KOPT-K1 (cell line): ENCODE results near the gene DDX11.
"Not testable (repeated sequence)": the region's sequence is repeated elsewhere in the genome, so short reads cannot be mapped to it uniquely, and the experiment has no call there.

Experiments
- H3K27ac ChIP-seq: fragments of 200-600 bp; sonication (generic); 2 replicates; pipeline ENCODE4 v1.5.1; 2016; ENCODE audit warnings: antibody characterized with exemption, mild to moderate bottlenecking, low read depth, low read length; ENCODE audit not compliant: poor library complexity, severe bottlenecking
- H3K36me3 ChIP-seq: fragments of 200-600 bp; sonication (generic); 2 replicates; pipeline ENCODE4 v1.5.1; 2017; ENCODE audit warnings: antibody characterized with exemption, mild to moderate bottlenecking, low read length, moderate library complexity; ENCODE audit not compliant: insufficient read depth
- H3K9me3 ChIP-seq: fragments of 200-600 bp; sonication (generic); 2 replicates; pipeline ENCODE4 v1.5.1; 2017; ENCODE audit warnings: antibody characterized with exemption, low read length, mild to moderate bottlenecking; ENCODE audit not compliant: insufficient read depth, poor library complexity, severe bottlenecking

The DDX11 gene

DNA sequence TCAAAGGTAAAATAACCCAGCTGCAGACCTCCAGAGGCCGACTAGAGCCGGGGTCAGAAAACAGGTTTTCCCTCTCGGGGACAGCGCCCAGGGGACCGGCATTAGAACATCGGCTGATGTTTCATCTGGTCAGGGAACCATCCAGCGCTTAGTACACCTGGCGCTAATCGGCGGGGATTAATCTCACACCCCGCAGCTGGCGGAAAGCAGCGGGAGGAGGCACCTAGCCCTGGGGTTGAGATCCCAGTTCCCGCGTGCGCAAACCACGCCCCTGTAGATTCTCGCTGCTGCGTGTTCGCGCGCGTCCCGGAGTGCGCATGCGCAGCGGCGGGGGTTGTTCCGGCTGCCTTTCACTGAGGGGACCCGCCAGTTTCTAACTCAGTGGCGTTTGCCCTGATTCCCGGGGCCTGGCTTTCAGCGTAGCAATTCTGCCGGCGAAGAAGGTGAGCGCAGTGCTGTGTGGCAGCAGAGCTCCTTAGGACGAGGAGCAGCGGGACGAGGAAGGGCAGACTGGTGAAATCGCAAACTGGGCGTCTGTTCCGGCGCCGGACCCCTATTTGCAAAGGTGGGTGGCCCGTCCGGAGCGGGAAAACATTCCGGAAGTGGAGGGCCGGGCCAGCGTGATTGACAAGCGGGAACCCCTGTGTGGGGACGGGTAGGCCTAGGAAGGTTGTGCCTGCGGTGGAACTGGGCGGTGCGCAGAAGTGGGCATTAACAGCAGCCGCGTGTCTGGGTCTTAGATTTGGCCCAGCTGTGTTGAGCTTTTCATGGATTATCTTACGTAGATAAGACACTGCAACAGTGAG is at the start of gene DDX11:
TSS of gene DDX11 (plus strand) at position 334 of the 806 bp plus-strand sequence. CDS start 4,534 bp downstream, outside the sequence.
- peaks cover 16% of the 10 kb centered on the region for H3K36me3 ChIP-seq
- not testable (repeated sequence) for H3K9me3 ChIP-seq
- H3K27ac ChIP-seq, result peak within 1 kb of the TSS; percentile 90

DNA sequence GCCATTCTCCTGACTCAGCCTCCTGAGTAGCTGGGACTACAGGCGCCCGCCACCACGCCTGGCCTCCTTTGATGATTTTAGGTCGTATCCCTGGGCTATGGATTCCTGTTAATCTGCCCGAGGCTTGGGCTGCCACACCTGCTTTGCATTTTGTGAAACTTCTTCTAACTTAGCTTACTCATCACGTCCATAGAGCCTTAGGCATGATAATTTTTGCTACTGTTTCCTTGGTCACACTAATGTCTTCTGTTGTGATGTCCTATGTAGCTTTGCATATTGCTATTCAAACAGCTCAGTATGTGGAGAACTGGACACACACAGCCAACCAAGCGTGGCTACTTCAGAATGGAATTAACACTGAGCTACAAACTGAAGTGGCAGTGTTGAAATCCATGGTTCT is 47.5 kb upstream of the DDX11 start:
- Histone ChIP-seq H3K9me3 (no peaks in the 10 kb centered on the region), H3K36me3 (no peaks in the 10 kb centered on the region), H3K27ac (no peak overlapping the region)

DNA sequence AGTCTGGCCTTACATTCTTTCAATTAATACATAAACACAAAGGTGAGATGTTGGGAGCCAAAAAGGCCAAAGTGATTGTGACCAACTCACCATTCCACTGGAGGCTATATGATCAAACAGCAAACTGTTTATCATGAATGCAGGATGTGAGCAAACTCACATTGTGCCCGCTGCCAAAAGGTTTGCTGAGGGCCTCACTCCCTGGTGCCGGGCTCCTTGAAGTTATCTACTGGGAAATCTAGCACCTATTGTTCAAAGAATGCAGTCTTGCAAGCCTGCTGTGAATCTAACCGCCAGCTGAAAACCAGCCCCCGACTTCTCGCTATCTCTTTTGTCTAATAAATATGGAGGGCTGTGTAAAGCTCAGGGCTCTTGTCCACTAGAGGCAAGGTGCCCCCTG is 46.7 kb upstream of the DDX11 start:
- H3K9me3 ChIP-seq, H3K36me3 ChIP-seq, H3K27ac ChIP-seq: not testable (repeated sequence)

DNA sequence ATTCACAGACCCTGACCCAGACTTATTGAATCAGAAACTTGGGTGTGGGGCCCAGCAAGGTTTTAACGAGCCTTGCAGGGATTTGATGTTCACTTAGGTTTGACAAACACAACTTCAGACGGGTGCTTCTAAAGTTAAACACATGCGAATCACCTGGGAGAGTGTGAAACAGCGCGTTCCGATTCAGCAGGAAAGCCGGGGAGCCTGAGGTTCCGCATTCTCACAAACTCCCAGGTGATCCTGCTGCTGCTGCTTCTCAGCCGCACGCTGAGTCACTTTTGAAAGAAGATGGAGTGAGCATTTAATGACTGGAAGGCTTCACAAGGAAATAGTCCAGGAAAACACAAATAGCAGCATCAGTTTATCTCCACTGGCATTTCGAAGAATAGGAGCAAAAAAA is 44.2 kb upstream of the DDX11 start:
- Histone ChIP-seq H3K36me3 (no peaks in the 10 kb centered on the region), H3K9me3 (no peaks in the 10 kb centered on the region), H3K27ac (no peak overlapping the region)

DNA sequence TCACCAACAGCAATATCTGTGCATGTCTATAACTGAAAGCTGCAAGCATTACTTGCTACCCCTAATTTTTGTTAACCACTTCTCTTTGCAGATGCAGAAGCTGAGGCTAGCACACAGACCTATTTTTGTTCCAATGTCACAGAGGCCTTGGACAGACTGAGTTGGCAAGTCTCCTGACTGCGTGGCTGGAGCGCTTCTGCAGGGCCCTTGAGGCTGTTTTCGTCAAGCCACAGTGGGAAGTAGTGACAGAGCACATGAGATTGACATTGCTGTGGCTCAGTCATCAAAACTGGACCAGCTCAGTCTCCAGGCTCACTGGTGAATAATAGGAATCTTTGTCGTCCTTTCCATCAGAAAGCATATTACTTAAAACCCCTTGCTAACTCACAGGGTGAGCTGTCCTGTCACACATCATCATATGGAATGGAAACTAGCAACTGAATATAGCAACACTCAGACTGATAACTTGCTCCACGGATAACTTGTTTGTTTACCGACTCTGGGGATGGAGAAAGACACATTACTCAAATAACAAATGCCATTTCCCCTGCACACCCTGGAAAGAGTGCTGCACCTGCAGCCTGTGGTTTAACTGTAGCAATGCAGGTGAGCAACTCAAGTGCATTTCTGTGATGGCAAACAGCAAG is 43.6 kb upstream of the DDX11 start:
- H3K27ac ChIP-seq, result no peak overlapping the region

DNA sequence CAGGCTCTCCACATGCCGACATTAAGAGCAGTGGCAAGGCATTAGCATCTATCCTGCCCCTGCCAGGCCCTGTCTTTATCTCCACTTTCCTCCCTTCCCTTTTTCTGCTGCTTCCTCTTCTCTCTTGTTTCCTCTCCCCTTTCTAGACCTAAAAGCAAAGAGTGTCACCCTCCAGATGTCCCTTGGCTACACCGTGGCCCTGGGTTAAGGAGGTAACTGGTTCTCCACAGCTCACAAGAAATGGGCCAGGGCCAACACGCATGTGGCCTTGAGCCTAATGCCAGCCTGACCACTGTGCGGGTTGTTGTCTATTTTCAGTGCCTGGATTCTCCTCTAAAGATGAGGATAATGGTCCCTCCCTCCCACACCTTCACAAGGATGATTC is 41.7 kb upstream of the DDX11 start:
- Histone ChIP-seq H3K27ac (no peak overlapping the region), H3K36me3 (no peaks in the 10 kb centered on the region), H3K9me3 (no peaks in the 10 kb centered on the region)

More for the DNA sequence above, 43.6 kb upstream of the DDX11 start:
- Histone ChIP-seq H3K36me3 (no peaks in the 10 kb centered on the region), H3K9me3 (no peaks in the 10 kb centered on the region)

DNA sequence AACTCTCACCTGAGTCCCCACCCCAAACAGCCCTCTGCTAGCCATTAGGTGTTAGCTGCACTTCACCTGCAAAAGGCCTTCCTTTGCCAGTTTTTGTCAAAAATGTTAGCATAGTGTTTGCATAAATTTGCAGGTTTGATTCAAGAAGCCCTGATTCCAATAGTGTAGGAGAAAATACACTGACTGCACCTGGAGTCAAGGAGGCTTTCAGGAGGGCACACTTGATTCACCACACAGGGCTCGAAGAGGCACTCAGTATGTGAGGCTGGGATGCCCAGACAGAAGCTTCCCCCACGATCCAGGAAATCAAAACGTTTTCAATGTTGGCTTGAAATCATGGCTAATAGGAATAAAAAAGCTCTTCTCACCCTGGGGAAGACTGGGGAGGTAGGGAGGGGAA is 40.5 kb upstream of the DDX11 start:
- no peaks in the 10 kb centered on the region for H3K36me3 ChIP-seq
- no peak overlapping the region for H3K27ac ChIP-seq
- no peaks in the 10 kb centered on the region for H3K9me3 ChIP-seq

DNA sequence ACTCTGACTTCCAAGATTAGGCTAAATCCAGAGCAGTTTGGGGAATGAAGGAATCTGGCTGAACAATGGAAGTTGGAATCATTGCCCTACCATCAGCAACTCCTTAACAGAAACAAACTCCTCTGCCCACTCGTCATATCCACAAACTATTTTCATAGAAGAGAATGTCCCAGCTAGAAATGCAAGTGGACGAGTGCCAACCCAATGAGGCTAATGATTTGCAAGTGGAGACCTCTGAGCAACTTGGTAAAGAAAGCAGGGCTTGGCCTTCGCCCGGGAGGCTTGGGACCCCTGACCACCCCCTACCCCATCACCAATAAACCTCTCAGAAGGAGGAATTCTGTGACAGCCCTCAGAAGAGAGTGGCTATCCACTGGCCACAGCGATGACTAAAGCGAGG is 40.0 kb upstream of the DDX11 start:
- no peaks in the 10 kb centered on the region for H3K36me3 ChIP-seq
- no peak overlapping the region for H3K27ac ChIP-seq

DNA sequence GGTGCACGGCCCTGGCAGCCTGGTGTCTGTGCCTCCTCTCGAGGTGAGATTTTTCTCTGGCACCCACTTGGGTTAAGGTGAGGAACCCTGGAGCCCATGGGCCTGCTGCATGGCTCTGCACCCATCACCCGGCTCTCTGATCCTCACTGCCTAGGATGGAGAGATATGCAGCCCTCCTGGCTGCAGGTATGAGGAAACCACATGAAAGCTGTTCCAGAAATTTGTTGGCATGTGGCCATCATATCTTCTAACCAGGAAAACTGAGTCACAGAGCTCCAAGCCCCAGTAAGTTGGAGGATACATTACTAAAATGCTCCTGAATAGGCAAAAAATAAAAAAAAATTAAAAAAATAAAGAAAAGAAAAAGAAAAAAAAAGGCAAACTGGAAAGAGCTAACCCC is 39.3 kb upstream of the DDX11 start:
- no peak overlapping the region for H3K27ac ChIP-seq
- H3K36me3 ChIP-seq, result no peaks in the 10 kb centered on the region

More for the DNA sequence above, 40.0 kb upstream of the DDX11 start:
- no peaks in the 10 kb centered on the region for H3K9me3 ChIP-seq

DNA sequence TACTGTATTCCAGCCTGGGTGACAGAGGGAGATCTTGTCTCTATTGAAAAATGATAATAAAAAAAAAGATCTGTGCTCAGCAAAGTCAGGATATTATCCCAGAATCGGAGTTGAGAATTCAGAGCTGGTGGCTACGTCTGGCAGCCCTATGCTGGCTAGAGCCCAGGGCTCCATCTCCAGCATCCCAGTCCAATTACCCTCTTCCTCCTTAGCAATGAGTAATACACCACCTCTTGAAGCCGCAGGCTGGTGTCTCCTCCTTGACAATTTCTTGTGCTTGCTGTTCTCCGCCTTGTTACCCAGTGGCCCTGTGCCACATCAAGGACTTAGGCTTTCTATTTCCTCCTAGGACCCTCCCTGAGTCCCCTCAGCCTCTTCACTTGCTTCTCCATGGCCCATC is 38.4 kb upstream of the DDX11 start:
- Histone ChIP-seq H3K9me3 (no peaks in the 10 kb centered on the region), H3K27ac (no peak overlapping the region), H3K36me3 (no peaks in the 10 kb centered on the region)

More for the DNA sequence above, 39.3 kb upstream of the DDX11 start:
- H3K9me3 ChIP-seq, result no peaks in the 10 kb centered on the region

DNA sequence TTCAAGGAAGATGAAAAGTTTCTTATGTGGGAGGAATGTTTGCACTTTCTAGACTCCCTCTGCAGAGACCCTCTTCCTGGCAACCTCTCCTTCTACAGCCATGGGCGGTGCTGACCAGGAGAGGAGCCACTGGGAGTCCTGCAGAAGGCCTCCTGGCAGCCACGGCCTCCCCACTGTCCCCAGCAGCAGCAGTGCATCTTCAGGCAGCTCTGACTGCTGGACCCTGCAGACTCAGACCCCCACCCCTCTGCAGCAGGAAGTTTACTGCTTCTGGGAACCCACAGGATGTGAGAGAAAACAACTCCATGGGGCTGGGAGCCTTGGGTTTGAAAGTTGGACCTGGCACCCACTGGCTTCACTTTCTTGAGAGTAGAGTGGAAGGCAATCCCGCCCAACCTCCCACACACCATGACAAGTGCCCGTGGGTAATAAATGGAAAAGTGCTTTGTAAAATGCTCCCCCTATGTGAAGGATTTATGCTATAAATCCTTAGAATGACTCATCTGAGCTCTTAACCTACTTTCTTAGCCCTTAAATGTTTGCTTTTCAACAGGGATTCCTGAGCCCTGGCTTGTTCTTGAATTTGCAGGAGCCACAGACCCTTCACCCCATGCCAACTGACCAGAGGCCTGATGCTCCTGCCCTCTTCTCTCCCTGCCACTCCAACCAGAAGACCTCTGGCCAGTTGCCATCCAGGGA is 37.5 kb upstream of the DDX11 start:
- H3K9me3 ChIP-seq, result no peaks in the 10 kb centered on the region
- H3K27ac ChIP-seq, result no peak overlapping the region
- H3K36me3 ChIP-seq, result no peaks in the 10 kb centered on the region

DNA sequence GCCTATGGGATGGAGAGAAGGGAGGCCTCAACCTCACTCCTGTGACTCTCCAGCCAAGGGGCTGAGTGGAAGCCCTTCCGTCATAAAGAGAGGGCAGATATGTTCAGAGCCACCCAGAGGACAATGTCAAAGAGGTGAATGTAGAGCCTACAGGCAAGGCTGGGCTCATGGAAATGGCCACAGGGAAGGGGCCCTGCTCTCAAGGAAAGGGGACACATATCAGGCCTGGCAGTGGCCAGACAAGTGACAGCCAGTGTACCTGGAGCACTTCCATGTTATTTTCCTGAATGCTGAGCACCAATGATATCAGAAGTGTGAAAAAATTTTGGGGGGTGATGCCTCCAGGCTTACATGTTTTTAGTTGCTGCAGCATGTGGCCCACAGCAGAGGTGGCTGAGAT is 36.6 kb upstream of the DDX11 start:
- Histone ChIP-seq H3K36me3 (no peaks in the 10 kb centered on the region), H3K27ac (no peak overlapping the region), H3K9me3 (no peaks in the 10 kb centered on the region)

DNA sequence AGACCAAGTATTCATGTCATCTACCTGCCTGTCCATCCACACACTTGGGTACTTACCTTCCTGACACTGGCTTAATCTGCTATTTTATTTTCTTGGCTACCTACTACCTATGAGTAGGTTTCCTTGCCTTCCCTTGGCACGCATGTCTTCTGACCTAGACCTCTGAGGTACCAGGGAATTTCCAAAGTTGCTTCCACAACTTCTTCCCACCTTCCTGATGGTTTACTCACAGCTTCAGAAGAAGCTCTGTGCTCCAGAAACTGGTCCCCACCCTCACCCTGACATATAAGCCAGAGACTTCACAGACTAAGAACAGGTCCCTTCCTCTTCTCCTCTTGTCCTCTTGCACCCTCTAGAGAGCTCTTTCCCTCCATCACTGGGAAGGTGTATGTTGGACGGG is 35.7 kb upstream of the DDX11 start:
- Histone ChIP-seq H3K36me3 (no peaks in the 10 kb centered on the region), H3K27ac (no peak overlapping the region), H3K9me3 (no peaks in the 10 kb centered on the region)

DNA sequence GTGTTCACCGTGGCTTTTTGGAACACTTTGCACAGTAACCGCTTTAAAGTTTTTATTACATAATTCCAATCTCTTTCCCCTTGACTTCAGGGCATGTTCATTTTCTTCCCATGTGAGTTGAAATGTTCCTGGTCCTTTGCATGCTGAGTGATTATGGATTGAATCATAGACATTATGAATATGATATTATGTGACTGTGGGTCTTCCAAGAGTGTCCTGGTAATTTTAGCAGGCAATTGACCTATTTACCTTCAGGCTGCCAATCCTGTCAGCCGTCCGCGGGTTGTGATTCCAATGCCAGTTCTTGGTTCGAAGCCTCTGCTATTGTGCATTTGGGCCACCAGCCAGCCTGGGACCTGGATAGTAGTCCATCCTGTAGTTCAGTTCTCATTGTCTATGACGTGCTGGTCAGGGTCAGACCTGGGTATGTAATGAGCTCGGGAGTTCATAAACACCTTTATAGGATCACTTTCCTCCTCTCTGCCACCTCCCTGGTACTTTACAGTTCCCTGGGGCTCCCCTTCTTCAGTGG is 32.6 kb upstream of the DDX11 start:
- H3K36me3 ChIP-seq, result no peaks in the 10 kb centered on the region
- no peaks in the 10 kb centered on the region for H3K9me3 ChIP-seq

DNA sequence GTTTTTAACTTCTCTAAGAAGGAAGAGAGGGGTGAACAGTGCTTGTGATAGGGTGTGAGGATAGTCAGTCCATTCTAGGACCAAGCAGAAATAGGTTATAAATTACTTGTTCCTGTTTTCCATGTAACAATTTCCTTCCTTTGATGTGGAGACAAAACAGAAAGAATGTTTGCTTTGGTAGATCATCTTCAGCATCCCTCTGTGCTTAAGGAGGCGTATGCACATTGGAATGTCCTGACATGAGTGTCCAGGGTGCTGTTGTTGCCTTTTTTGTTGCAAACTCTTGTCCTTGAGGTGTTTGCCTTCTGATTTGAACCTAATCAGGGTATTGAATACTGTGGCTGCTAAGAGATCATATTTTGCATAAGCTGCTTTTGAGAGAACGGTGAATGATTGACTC is 23.5 kb upstream of the DDX11 start:
- not testable (repeated sequence) for H3K9me3 ChIP-seq, H3K36me3 ChIP-seq, H3K27ac ChIP-seq

More for the DNA sequence above, 32.6 kb upstream of the DDX11 start:
- H3K27ac ChIP-seq, result no peak overlapping the region
